ENCODE measurements around the gene CABP4.

DNA sequence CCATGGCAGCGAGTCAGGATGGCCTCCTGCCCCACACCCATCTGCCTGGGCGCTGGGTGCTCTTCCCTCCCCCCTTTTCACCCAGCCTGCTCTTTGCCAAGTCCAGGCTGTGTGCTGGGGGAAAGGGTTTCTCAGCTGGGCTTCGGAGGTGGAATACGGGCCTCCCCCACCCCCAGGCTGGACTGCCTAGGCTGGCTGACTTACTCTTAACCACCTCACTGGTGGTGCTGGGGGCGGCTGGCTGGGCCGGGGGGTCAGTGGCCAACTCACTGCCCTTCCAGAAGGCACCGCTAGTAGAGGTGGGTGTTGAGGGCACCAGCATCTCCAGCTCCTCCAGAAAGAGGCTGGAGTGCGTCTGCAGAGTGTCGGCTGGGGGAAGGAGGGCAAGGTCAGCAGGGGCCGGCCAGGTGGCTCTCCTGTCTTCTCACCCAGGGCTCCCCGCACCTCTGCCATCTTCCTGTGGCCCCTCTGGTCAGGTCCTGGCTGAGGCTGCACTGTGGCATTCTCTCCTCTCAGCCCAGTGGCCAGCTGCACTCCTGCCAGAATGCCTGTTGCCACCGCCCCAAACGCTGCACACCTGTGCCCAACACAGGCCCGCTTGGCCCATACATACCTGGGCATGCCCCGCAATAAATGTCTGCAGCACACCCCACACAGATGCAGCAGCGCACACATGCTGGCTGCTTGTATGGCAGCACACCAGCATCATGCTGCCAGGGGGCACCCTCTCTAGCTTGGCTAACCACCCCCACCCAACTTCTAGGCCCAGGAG, 40.3 kb downstream of the CABP4 start:
- TF ChIP-seq, protein P1, sequence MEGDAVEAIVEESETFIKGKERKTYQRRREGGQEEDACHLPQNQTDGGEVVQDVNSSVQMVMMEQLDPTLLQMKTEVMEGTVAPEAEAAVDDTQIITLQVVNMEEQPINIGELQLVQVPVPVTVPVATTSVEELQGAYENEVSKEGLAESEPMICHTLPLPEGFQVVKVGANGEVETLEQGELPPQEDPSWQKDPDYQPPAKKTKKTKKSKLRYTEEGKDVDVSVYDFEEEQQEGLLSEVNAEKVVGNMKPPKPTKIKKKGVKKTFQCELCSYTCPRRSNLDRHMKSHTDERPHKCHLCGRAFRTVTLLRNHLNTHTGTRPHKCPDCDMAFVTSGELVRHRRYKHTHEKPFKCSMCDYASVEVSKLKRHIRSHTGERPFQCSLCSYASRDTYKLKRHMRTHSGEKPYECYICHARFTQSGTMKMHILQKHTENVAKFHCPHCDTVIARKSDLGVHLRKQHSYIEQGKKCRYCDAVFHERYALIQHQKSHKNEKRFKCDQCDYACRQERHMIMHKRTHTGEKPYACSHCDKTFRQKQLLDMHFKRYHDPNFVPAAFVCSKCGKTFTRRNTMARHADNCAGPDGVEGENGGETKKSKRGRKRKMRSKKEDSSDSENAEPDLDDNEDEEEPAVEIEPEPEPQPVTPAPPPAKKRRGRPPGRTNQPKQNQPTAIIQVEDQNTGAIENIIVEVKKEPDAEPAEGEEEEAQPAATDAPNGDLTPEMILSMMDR (IDR thresholded peaks at IDR 0.05) = no peak
- TF ChIP-seq POLR2A (IDR thresholded peaks at IDR 0.05) = no peak
- TF ChIP-seq EP300 (IDR thresholded peaks at IDR 0.05) = no peak
- no peak for TF ChIP-seq POLR2AphosphoS5 (IDR thresholded peaks at IDR 0.05)
